Tibial nerve (tissue), 3 donors: ENCODE results near the gene SYNRG.
"Not testable (repeated sequence)": the region's sequence is repeated elsewhere in the genome, so short reads cannot be mapped to it uniquely, and the experiment has no call there.

ENCODE experiments used
- CTCF ChIP-seq, 5 experiments: fragments of 200-600 bp in 3 of 5; fragments of 450-650 bp in 2 of 5; sonication (generic) in 3 of 5; IDR thresholded peaks; one replicate each; pipeline ENCODE4 v1.5.1; 2016 to 2019; ENCODE audit warnings: antibody characterized with exemption in 5 of 5, mild to moderate bottlenecking in 3 of 5, moderate library complexity in 2 of 5
- POLR2A ChIP-seq, 2 donors: fragments of 450-650 bp; IDR thresholded peaks; one replicate each; pipeline ENCODE4 v1.6.1; 2017; ENCODE audit warnings: antibody characterized with exemption in 2 of 2, mild to moderate bottlenecking in 2 of 2, moderate library complexity in 2 of 2

DNA sequence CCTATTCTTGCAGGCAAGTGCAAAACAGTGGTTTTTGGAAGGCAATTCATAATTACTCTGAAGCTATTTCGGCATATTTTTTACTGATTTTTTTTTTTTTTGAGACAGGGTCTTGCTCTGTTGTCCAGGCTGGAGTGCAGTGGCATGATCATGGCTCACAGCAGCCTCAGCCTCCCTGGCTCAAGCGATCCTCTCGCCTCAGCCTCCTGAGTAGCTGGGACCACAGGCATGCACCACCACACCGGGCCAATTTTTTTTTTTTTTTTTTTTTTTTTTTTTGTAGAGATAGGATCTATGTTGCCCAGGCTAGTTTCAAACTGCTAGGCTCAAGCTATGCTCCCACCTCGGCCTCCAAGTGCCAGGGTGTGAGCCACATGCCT, 813 bp upstream of the SYNRG start:
- not testable (repeated sequence) for TF ChIP-seq CTCF, POLR2A (IDR thresholded peaks at IDR 0.05)
